HepG2 (cell line): ENCODE results near the gene WFDC5. TPM values are rescaled to one million over a fixed set of nuclear protein-coding genes. Genes with fewer than 3 reads are reported as not detected.

Source experiments
- ARNT ChIP-seq: fragments of 450-650 bp; IDR thresholded peaks from 2 replicates; pipeline ENCODE4 v1.6.1; 2017
- BHLHE40 ChIP-seq: IDR thresholded peaks from 2 replicates; pipeline ENCODE4 v1.6.1; 2011; ENCODE audit warnings: low read length, improper control_type of control experiment
- EZH2 ChIP-seq: conservative IDR thresholded peaks from 2 replicates; pipeline ENCODE4 v1.6.1; 2012; ENCODE audit warnings: mild to moderate bottlenecking, low read depth, low read length, moderate library complexity
- GMEB2 ChIP-seq: IDR thresholded peaks from 2 replicates; pipeline ENCODE4 v1.6.1; 2016; ENCODE audit warnings: missing biosample characterization, missing genetic modification reagents, low read depth
- LBX2 ChIP-seq: sonication (generic); formaldehyde crosslinking; IDR thresholded peaks from 2 replicates; pipeline ENCODE4 v1.5.0; 2020; ENCODE audit warnings: missing genetic modification reagents, mild to moderate bottlenecking, borderline replicate concordance
- SOX13 ChIP-seq, 3 experiments: fragments of 450-650 bp in 1 of 3; sonication (generic) in 1 of 3; formaldehyde crosslinking in 1 of 3; IDR thresholded peaks in 2 of 3; conservative IDR thresholded peaks in 1 of 3; 2 replicates each; pipeline versions ENCODE4 v1.5.0 to v1.6.1; 2016 to 2020; ENCODE audit warnings: antibody characterized with exemption in 1 of 3, mild to moderate bottlenecking in 1 of 3, missing compliant biosample characterization in 1 of 3, missing genetic modification reagents in 1 of 3, moderate library complexity in 1 of 3
- ZKSCAN5 ChIP-seq: sonication (generic); formaldehyde crosslinking; IDR thresholded peaks from 2 replicates; pipeline ENCODE4 v1.5.1; 2020; ENCODE audit warnings: mild to moderate bottlenecking, missing genetic modification reagents
- ZNF280B ChIP-seq: sonication (generic); formaldehyde crosslinking; IDR thresholded peaks from 2 replicates; pipeline ENCODE4 v1.5.0; 2020; ENCODE audit warnings: missing genetic modification reagents, mild to moderate bottlenecking, borderline replicate concordance
- ZNF326 ChIP-seq: sonication (generic); formaldehyde crosslinking; IDR thresholded peaks from 2 replicates; pipeline ENCODE4 v1.4.0; 2020; ENCODE audit warnings: missing genetic modification reagents, borderline replicate concordance
- ZNF616 ChIP-seq: sonication (generic); formaldehyde crosslinking; IDR thresholded peaks from 2 replicates; pipeline ENCODE4 v1.5.0; 2020; ENCODE audit warnings: low read depth, mild to moderate bottlenecking, missing genetic modification reagents
- ZNF629 ChIP-seq: sonication (generic); formaldehyde crosslinking; conservative IDR thresholded peaks from 2 replicates; pipeline ENCODE4 v1.5.0; 2020; ENCODE audit warnings: missing genetic modification reagents
- ZNF891 ChIP-seq: sonication (generic); formaldehyde crosslinking; IDR thresholded peaks from 2 replicates; pipeline ENCODE4 v1.5.0; 2020; ENCODE audit warnings: mild to moderate bottlenecking, missing genetic modification reagents
- polyA plus RNA-seq, 8 experiments: library from polyadenylated mRNA; depleted of rRNA in 3 of 8; stranded (reverse) in 7 of 8; unstranded in 1 of 8; fragments of >200 nt; fragmentation: Illumina TruSeq in 4 of 8; extraction: Trizol in 4 of 8; gene quantifications; 2 replicates each; pipeline versions ENCODE4 v1.2.1 to v1.2.3, GENCODE V29; 2011 to 2016; ENCODE audit warnings: low read depth in 4 of 8, missing spikeins in 1 of 8, mixed read lengths in 1 of 8; ENCODE audit not compliant: insufficient read depth in 1 of 8
- total RNA-seq, 5 experiments: library from RNA; depleted of rRNA; stranded (reverse); fragments of >200 nt; fragmentation: Illumina TruSeq; extraction: Trizol; gene quantifications; 2 replicates each; pipeline ENCODE4 v1.2.3, GENCODE V29; 2016; ENCODE audit warnings: low read depth in 1 of 5

The WFDC5 gene
- total and polyA plus RNA-seq, 2 of the 13 experiments (the other 11 are each of a cell fraction or from before 2014, with no cell fraction given), result not detected

- TF ChIP-seq ZNF891 (CRISPR knock-in tag) (no peak), SOX13 (IDR thresholded peaks at IDR 0.05) (no peak), SOX13 (CRISPR knock-in tag; conservative IDR thresholded peaks at IDR 0.05 in 1 of 2, IDR thresholded peaks at IDR 0.05 in 1 of 2) (no peak), ZNF629 (CRISPR knock-in tag) (no peak), BHLHE40 (no peak), GMEB2 (CRISPR knock-in tag) (no peak), EZH2 (peak; percentile 86; the same call in 1 of the 2 replicates), ZNF326 (no peak), LBX2 (CRISPR knock-in tag) (no peak), ZKSCAN5 (CRISPR knock-in tag) (no peak), ZNF280B (no peak), ZNF616 (CRISPR knock-in tag) (no peak), ARNT (no peak)
Observed at GRCh38 chr20:45101333-45101850, 13.6 kb downstream of the WFDC5 start (continued).
